Neural crest cell (in vitro differentiated cells): ENCODE results near the gene PSMC2. TPM values are rescaled to one million over a fixed set of nuclear protein-coding genes. Genes with fewer than 3 reads are reported as not detected.

Experiments used
- DNase-seq: peaks from one replicate; pipeline ENCODE4 v3.0.0; 2021; ENCODE audit warnings: low read depth, mixed read lengths, low spot score
- H3K27ac Mint-ChIP-seq: one replicate; pipeline ENCODE4 v1.8.0; 2021; ENCODE audit warnings: mild to moderate bottlenecking, mixed read lengths; ENCODE audit not compliant: unreplicated experiment
- H3K27me3 Mint-ChIP-seq: 2 replicates; pipeline ENCODE4 v1.8.0; 2021; ENCODE audit warnings: low read depth, mild to moderate bottlenecking, mixed read lengths
- H3K36me3 Mint-ChIP-seq: 2 replicates; pipeline ENCODE4 v1.8.0; 2021; ENCODE audit warnings: low read depth, mild to moderate bottlenecking, mixed read lengths
- H3K4me1 Mint-ChIP-seq: 2 replicates; pipeline ENCODE4 v1.8.0; 2021; ENCODE audit warnings: mixed read lengths
- H3K4me3 Mint-ChIP-seq: one replicate; pipeline ENCODE4 v1.8.0; 2021; ENCODE audit warnings: mild to moderate bottlenecking, mixed read lengths
- H3K9me3 Mint-ChIP-seq: 2 replicates; pipeline ENCODE4 v1.8.0; 2021; ENCODE audit warnings: mixed read lengths
- total RNA-seq: library from RNA; stranded (reverse); gene quantifications from 2 replicates; pipeline ENCODE4 v1.2.1, GENCODE V29; 2021
- TF ChIP-seq, protein P1 (sequence below): fragments of 200-600 bp; sonication (generic); conservative IDR thresholded peaks from 2 replicates; pipeline ENCODE4 v1.5.0; 2021; ENCODE audit warnings: antibody characterized with exemption, mild to moderate bottlenecking

Gene PSMC2
- total RNA-seq, 1 donor from 2014 or later = 122 TPM

DNA sequence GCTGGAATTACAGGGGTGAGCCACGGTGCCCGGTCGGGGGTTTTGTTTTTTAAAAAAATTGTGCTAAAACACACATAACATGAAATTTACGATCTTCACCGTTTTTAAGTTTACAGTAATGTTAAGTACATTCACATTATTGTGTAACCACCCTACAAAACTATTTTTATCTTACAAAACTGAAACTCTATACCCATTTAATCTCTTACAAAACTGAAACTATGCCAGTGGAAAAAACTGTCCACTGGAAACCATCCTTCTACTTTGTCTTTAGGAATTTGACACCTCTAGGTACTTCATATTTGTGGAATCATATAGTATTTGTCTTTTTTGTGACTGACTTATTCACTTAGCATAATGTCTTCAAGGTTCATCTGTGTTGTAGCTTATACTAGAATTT is 1.0 kb upstream of the PSMC2 start:
- Mint-ChIP-seq H3K4me3 (peak overlapping the region; percentile 99), H3K27me3 (no peaks in the 10 kb centered on the region), H3K36me3 (no peaks in the 10 kb centered on the region), H3K27ac (no peak overlapping the region), H3K4me1 (peaks cover 44% of the 10 kb centered on the region), H3K9me3 (no peaks in the 10 kb centered on the region)
- TF ChIP-seq, protein P1, sequence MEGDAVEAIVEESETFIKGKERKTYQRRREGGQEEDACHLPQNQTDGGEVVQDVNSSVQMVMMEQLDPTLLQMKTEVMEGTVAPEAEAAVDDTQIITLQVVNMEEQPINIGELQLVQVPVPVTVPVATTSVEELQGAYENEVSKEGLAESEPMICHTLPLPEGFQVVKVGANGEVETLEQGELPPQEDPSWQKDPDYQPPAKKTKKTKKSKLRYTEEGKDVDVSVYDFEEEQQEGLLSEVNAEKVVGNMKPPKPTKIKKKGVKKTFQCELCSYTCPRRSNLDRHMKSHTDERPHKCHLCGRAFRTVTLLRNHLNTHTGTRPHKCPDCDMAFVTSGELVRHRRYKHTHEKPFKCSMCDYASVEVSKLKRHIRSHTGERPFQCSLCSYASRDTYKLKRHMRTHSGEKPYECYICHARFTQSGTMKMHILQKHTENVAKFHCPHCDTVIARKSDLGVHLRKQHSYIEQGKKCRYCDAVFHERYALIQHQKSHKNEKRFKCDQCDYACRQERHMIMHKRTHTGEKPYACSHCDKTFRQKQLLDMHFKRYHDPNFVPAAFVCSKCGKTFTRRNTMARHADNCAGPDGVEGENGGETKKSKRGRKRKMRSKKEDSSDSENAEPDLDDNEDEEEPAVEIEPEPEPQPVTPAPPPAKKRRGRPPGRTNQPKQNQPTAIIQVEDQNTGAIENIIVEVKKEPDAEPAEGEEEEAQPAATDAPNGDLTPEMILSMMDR = no peak
- no peak for DNase-seq

DNA sequence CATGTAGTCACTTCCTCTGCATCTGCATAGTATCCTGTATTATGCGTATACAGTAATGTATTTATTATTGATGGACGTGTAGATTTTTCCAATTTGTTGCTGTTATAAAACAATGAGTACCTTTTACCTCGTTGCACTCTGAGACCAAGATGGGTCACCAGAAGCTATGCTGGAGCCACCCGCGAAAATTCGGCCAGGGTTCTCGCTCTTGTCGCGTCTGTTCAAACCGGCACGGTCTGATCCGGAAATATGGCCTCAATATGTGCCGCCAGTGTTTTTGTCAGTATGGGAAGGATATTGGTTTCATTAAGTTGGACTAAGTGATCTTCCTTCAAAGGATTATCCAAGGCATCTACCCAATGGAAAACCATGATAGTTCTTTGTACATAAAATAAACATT is 1.0 kb downstream of the PSMC2 start:
- peak overlapping the region; percentile 99 for H3K4me3 Mint-ChIP-seq
- H3K4me1 Mint-ChIP-seq = peaks cover 35% of the 10 kb centered on the region
- TF ChIP-seq, protein P1 = no peak
- H3K9me3 Mint-ChIP-seq = no peaks in the 10 kb centered on the region
- H3K27me3 Mint-ChIP-seq = no peaks in the 10 kb centered on the region
- H3K36me3 Mint-ChIP-seq = no peaks in the 10 kb centered on the region
- no peak overlapping the region for H3K27ac Mint-ChIP-seq
- no peak for DNase-seq

DNA sequence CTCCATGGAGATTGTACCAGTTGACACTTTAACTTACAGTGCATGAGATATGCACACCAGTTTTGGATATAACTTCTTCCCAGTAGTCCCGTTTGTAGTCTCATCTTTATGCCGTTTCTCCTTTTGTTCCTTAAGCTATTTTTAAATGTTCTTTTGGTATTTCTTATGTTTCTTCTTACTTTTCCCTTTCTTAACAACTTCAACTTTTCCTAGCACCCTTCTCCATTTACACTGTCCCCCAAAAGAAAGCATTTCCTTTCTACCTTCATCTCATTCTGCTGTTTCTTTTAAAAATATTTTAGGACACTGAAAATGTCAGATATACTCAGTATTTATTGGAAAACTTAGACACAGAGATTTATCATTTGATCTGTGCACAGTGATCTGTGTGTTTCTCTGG is 1.5 kb downstream of the PSMC2 start:
- Mint-ChIP-seq H3K4me3 (peak overlapping the region; percentile 99), H3K27me3 (no peaks in the 10 kb centered on the region), H3K9me3 (no peaks in the 10 kb centered on the region), H3K4me1 (peaks cover 30% of the 10 kb centered on the region), H3K27ac (no peak overlapping the region), H3K36me3 (no peaks in the 10 kb centered on the region)
- DNase-seq = no peak
- TF ChIP-seq, protein P1 = no peak

DNA sequence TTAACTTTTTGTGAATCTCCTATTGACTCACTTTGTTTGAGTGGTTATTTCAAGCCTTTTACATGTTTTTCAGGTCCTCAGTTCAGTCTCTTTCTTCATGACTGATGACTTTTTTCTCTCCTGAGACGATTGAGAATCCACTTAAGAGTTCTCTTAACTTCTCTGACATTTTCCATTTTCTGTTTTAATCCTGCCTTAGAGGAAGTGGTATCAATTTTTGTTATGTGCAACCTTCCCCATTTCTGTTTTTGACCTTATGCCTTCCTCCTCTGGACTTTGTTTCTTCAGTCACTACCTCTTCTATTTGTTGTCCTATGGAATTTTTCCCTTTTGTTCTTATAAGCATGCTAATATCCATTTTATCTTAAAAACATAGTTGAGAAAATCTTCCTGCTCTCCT is 2.4 kb downstream of the PSMC2 start:
- Mint-ChIP-seq H3K27ac (no peak overlapping the region), H3K4me3 (peak overlapping the region; percentile 84), H3K9me3 (no peaks in the 10 kb centered on the region), H3K4me1 (peaks cover 27% of the 10 kb centered on the region), H3K27me3 (no peaks in the 10 kb centered on the region), H3K36me3 (no peaks in the 10 kb centered on the region)
- TF ChIP-seq, protein P1 = no peak
- no peak for DNase-seq

DNA sequence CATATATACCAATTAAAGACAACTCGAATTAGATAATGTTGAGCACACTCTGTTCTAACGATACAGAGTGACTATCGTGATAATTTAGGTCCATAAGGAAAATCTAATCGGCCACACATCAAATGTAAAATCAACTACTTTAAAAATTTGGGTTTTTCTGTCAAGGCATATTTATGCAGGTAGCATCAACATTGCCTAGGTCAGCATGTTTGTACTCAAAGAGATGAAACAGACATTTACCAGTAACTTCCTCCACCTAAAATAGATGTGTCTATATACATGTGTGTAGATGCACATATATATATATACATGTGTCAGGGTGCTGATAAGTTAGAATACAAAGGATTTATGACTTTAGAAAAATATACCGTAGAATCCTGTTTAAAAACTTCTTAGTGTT is 22.0 kb downstream of the PSMC2 start:
- Mint-ChIP-seq H3K36me3 (peaks cover 7% of the 10 kb centered on the region), H3K9me3 (no peaks in the 10 kb centered on the region), H3K27ac (no peak overlapping the region), H3K4me1 (no peaks in the 10 kb centered on the region), H3K27me3 (peaks cover 7% of the 10 kb centered on the region), H3K4me3 (no peak overlapping the region)
- TF ChIP-seq, protein P1 = no peak
- DNase-seq = no peak
